ENCODE measurements around the gene PRSS50.

PRSS50 gene

DNA sequence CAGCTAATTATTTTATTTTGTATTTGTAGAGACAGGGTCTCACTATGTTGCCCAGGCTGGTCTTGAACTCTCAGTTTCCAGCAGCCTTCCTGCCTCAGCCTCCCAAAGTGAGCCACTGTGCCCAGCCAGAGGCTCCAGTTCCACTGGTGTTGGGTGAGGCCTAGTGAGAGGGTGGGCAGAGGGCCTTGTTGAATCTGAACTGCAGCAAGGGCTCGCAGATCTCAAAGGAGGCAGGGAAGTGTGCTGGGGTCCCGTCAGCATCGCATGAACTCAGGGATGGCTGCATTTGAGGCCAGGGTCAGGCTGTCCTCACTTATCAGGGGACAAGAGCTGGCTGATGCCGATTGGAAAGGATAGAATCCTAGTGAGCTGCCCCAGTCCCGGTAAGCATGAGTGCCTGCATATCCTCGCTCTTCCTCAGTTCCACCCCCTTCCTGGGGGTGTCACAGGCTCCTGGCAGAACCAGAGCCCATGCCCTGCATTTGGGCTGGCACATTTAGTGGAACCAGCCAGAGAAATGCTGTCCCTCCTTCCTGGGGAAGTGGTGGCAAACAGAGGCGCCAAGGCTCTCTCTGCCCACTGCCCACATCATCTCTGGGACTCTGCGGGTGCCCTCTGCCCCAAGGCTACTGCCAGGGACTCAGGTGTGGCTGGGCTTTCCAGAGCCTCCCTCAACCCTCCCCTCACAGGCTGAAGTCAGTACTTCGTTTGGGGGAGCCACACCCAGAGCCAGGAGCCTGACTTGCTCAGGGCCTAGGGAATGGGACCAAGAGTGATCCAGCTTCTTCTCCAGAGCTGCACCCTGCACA, 48.3 kb downstream of the PRSS50 start:
- no peak for DNase-seq (ENCODE audit: low read depth)

GRCh38 chr3:46668591-46668990, 49.1 kb downstream of the PRSS50 start:
- no peak for DNase-seq (ENCODE audit: low read depth)

- DNase-seq (ENCODE audit: low read depth), result no peak
Observed at GRCh38 chr3:46668116-46668515, 49.6 kb downstream of the PRSS50 start.

- DNase-seq (ENCODE audit: low read depth), result no peak
Observed at GRCh38 chr3:46667657-46668056, 50.0 kb downstream of the PRSS50 start.

GRCh38 chr3:46667061-46667621, 50.5 kb downstream of the PRSS50 start:
- DNase-seq (ENCODE audit: low read depth), result no peak

GRCh38 chr3:46666453-46666845, 51.2 kb downstream of the PRSS50 start:
- no peak for DNase-seq (ENCODE audit: low read depth)

- no peak for DNase-seq (ENCODE audit: low read depth)
Observed at GRCh38 chr3:46665763-46666452, 51.8 kb downstream of the PRSS50 start.

GRCh38 chr3:46664971-46665762, 52.5 kb downstream of the PRSS50 start:
- DNase-seq (ENCODE audit: low read depth), result no peak

DNA sequence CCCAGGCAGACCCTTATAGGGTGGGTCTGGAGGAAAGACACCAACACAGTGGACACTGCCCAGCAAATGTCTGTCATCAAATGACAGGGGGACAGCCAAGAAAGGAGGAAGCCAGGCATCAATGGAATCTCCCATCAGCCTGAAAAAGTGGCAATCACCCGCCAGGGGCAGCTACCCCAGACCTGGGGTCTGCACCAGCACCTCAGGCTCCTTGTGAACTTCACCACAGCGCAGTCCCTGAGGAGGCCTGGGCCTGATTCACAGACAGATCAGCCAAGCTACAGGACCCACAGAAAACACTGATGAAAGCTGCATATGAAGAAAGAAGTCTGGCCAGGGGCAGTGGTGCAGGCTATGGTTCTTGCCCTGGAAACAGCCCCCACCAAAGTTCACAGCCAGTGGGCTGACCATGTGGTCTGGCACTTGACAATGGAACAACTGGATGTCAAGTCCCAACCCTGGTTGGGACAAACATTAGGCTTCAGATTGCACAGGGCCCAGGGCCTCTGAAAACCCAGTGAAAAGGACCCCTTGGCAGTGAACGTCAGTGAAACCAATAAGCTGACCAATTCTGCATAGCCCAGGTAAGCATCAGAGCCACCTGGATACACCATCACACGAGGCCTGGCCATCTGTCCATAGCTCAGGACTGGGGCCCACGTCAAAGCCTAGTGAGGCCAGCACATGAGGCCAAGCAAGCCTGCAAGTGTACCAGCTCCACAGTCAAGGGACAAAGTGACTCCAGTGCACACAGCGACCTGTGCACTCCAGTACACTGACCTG, 53.3 kb downstream of the PRSS50 start:
- no peak for DNase-seq (ENCODE audit: low read depth)

- no peak for DNase-seq (ENCODE audit: low read depth)
Observed at GRCh38 chr3:46663591-46664135, 54.0 kb downstream of the PRSS50 start.

DNA sequence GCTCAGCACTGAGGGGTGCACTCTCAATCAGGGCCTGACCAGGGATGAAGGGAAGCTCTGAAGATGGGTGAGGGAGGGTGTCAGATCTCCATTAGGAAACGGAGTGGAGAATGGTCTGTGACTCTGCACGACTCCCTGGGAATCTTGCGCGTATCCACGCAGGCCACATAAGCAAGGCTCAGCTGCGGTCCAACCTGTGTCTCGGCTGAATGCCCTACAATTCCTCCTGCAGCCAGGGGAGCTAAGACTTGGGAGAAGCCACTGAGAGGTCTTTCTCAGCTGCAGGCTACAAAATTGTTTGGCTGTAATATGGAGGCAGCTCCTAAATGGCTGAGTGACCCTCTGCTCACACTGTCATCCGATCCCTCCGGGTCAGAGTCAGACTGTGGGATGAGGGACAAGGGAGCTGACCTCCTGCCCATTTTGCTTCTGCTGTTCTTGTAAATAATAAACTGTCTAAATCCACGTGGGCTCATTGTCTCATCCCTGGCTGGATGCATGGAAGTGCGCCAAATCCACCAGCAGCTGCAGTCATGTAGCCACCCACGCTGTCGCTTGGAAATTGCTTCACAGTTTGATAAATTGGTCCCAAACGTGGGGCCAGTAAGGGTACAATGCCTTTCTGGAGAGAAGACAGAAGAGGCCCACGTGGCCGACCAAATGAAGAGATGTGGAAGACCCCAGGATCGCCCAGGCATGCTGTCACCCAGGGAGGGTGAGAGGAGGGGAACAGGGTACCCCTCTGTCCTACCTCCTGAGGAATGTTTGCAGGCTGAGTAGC, 54.7 kb downstream of the PRSS50 start:
- no peak for DNase-seq (ENCODE audit: low read depth)

All from activated gamma-delta T cell treated with anti-CD3 and anti-CD28 coated beads, Interleukin-2, amount 50 U/mL, for 16 hours (primary cell).